G401.6 (cell line): ENCODE data around the gene PCDHB8.
A peak's percentile ranks its signal among the peaks of the same experiment; 100 is the strongest.
"Not testable (repeated sequence)": the region's sequence is repeated elsewhere in the genome, so short reads cannot be mapped to it uniquely, and the experiment has no call there.

Experiments used
- FAIRE-seq: peaks from 2 replicates; lab custom pipeline; 2012; peaks lifted over from hg19 to GRCh38; lab: Jason Lieb, UNC

PCDHB8 gene

DNA sequence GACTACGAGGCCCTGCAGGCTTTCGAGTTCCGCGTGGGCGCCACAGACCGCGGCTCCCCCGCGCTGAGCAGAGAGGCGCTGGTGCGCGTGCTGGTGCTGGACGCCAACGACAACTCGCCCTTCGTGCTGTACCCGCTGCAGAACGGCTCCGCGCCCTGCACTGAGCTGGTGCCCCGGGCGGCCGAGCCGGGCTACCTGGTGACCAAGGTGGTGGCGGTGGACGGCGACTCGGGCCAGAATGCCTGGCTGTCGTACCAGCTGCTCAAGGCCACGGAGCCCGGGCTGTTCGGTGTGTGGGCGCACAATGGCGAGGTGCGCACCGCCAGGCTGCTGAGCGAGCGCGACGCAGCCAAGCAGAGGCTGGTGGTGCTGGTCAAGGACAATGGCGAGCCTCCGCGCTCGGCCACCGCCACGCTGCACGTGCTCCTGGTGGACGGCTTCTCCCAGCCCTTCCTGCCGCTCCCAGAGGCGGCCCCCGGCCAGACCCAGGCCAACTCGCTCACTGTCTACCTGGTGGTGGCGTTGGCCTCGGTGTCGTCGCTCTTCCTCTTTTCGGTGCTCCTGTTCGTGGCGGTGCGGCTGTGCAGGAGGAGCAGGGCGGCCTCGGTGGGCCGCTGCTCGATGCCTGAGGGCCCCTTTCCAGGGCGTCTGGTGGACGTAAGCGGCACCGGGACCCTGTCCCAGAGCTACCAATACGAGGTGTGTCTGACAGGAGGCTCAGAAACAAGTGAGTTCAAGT lies 6.7 kb downstream of the PCDHB8 start:
- FAIRE-seq: not testable (repeated sequence)

DNA sequence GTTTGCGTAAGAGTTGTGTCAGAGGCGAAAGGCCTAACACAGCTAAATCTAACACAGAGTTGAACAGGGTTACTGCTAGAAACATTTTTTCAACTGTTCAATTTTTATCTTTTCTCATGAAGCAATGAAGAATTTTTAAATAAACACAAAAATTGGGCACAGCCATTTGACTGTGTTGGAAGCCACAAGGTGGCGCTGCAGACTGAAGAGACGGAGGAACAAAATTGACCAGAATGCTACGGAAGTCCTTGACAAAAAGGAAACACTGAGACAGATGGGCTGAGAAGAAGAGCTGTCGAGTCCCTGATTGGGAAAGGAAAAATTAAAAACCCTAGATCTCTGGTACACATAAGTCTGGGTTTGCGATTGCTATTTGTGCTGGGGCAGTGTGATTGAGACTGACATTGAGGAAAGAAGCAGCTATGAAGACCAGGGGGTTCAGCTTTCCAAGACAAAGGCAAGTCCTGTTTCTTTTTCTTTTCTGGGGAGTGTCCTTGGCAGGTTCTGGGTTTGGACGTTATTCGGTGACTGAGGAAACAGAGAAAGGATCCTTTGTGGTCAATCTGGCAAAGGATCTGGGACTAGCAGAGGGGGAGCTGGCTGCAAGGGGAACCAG lies 9.4 kb downstream of the PCDHB8 start, which contains the start of gene PCDHB9:
PCDHB9 (plus strand) TSS at position 265 of the 616 bp plus-strand sequence; CDS start at position 423, 158 bp downstream.
- peak; percentile 90 for FAIRE-seq

DNA sequence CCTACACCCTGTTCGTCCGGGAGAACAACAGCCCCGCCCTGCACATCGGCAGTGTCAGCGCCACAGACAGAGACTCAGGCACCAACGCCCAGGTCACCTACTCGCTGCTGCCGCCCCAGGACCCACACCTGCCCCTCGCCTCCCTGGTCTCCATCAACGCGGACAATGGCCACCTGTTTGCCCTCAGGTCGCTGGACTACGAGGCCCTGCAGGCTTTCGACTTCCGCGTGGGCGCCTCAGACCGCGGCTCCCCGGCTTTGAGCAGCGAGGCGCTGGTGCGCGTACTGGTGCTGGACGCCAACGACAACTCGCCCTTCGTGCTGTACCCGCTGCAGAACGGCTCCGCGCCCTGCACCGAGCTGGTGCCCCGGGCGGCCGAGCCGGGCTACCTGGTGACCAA lies 11.1 kb downstream of the PCDHB8 start:
- not testable (repeated sequence) for FAIRE-seq

DNA sequence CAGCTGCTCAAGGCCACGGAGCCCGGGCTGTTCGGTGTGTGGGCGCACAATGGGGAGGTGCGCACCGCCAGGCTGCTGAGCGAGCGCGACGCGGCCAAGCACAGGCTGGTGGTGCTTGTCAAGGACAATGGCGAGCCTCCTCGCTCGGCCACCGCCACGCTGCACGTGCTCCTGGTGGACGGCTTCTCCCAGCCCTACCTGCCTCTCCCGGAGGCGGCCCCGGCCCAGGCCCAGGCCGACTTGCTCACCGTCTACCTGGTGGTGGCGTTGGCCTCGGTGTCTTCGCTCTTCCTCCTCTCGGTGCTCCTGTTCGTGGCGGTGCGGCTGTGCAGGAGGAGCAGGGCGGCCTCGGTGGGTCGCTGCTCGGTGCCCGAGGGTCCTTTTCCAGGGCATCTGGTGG lies 11.5 kb downstream of the PCDHB8 start:
- not testable (repeated sequence) for FAIRE-seq

DNA sequence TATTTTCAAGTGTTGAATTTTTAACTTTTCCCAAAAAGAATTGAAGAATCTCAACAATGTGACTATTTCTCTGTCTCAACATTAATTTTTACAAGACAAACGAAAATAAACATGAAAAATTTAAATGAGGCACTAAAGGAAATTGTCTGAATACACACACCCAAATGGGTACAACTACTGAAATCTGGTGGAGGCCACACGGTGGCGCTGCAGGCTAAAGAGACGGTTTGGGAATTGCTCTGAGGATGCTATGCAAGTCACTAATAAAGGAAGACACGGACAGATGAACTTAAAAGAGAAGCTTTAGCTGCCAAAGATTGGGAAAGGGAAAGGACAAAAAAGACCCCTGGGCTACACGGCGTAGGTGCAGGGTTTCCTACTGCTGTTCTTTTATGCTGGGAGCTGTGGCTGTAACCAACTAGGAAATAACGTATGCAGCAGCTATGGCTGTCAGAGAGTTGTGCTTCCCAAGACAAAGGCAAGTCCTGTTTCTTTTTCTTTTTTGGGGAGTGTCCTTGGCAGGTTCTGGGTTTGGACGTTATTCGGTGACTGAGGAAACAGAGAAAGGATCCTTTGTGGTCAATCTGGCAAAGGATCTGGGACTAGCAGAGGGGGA lies 14.6 kb downstream of the PCDHB8 start, which contains the start of gene PCDHB10:
PCDHB10 (plus strand) TSS at position 244 of the 616 bp plus-strand sequence; CDS start at position 444, 200 bp downstream.
- FAIRE-seq: peak; percentile 61

DNA sequence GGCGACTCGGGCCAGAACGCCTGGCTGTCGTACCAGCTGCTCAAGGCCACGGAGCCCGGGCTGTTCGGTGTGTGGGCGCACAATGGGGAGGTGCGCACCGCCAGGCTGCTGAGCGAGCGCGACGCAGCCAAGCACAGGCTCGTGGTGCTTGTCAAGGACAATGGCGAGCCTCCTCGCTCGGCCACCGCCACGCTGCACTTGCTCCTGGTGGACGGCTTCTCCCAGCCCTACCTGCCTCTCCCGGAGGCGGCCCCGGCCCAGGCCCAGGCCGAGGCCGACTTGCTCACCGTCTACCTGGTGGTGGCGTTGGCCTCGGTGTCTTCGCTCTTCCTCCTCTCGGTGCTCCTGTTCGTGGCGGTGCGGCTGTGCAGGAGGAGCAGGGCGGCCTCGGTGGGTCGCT lies 16.7 kb downstream of the PCDHB8 start:
- not testable (repeated sequence) for FAIRE-seq

DNA sequence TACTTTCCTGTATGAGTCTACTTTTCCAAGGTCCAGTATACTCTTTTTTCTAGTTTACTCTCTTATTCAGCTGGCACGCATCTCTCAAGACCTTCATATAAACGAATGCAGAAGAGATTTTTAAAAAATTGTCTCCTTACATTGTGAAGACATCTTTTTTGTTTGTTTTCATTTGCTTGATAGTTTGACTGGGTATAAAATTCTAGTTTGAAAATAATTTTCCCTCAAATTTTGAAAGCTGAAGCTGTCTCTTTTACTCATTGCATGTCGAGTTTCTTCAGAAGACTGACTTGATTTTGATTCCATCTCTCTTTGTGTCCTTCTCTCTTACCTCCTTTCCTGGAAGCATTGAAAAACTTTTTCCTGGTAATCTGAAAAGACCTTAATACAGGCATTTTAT lies 18.8 kb downstream of the PCDHB8 start:
- no peak for FAIRE-seq

DNA sequence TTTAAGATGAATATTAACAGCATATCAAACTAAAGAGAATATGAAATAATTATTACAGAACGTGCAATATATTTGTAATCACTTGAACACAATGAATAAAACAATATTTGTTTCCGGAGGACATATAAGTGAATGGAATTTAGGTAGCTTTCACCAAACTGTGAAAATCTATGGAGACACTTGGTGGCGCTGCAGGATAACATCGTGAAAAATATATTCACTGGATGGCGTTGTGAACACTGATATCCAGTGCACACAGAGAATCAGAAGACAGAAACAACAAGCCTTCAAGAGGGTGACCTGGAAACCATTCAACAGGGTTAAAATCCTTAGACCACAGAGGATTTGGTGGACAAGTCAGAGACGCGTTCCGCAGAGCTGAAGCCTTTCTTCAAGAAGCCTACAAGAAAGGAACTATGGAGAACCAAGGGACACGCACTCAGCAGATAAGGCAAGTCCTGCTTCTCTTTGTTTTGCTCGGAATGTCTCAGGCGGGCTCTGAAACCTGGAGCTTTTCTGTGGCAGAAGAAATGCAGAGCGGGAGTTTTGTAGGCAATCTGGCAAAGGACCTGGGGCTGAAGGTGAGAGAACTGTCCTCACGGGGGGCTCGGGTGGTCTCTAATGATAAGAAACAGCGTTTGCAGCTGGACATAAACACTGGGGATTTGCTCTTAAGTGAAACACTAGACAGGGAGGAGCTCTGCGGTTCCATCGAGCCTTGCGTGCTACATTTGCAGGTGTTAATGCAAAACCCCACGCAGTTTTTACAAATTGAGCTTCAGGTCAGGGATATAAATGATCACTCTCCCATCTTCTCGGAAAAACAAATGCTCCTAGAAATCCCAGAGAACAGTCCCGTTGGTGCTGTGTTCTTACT lies 22.0 kb downstream of the PCDHB8 start, which contains the start of gene PCDHB11:
PCDHB11 (plus strand) TSS at position 269 of the 877 bp plus-strand sequence; CDS start at position 417, 148 bp downstream.
- FAIRE-seq: peak; percentile 63

DNA sequence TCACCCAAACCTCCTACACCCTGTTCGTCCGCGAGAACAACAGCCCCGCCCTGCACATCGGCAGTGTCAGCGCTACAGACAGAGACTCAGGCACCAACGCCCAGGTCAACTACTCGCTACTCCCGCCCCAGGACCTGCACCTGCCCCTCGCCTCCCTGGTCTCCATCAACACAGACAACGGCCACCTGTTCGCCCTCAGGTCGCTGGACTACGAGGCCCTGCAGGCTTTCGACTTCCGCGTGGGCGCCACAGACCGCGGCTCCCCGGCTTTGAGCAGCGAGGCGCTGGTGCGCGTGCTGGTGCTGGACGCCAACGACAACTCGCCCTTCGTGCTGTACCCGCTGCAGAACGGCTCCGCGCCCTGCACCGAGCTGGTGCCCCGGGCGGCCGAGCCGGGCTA lies 23.5 kb downstream of the PCDHB8 start:
- not testable (repeated sequence) for FAIRE-seq

DNA sequence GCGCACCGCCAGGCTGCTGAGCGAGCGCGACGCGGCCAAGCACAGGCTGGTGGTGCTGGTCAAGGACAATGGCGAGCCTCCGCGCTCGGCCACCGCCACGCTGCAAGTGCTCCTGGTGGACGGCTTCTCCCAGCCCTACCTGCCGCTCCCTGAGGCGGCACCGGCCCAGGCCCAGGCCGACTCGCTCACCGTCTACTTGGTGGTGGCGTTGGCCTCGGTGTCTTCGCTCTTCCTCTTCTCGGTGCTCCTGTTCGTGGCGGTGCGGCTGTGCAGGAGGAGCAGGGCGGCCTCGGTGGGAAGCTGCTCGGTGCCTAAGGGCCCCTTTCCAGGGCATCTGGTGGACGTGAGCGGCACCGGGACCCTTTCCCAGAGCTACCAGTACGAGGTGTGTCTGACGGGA lies 24.1 kb downstream of the PCDHB8 start:
- not testable (repeated sequence) for FAIRE-seq

DNA sequence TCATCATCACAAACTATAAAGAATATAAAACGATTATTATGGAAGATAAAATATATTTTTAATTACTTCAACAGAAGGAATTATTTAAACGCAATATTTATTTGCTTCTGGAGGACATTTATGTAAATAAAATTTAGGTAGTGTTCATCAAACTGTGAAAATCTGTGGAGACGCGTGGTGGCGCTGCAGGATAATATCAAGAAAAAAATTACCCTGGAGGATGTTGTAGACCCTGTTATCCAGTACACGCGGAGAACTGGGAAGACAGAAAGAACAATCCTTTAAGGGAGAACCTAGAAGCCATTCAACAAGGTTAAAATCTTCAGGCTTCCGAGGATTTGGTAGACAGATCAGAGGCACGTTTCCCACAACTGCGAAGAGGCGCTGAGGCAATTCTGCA lies 30.9 kb downstream of the PCDHB8 start, which contains the start of gene PCDHB12:
PCDHB12 (plus strand) TSS at position 242 of the 400 bp plus-strand sequence. CDS start 189 bp downstream, outside the sequence.
- FAIRE-seq: no peak

DNA sequence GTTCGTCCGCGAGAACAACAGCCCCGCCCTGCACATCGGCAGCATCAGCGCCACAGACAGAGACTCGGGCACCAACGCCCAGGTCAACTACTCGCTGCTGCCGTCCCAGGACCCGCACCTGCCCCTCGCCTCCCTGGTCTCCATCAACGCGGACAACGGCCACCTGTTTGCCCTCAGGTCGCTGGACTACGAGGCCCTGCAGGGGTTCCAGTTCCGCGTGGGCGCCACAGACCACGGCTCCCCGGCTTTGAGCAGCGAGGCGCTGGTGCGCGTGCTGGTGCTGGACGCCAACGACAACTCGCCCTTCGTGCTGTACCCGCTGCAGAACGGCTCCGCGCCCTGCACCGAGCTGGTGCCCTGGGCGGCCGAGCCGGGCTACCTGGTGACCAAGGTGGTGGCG lies 32.7 kb downstream of the PCDHB8 start:
- not testable (repeated sequence) for FAIRE-seq

DNA sequence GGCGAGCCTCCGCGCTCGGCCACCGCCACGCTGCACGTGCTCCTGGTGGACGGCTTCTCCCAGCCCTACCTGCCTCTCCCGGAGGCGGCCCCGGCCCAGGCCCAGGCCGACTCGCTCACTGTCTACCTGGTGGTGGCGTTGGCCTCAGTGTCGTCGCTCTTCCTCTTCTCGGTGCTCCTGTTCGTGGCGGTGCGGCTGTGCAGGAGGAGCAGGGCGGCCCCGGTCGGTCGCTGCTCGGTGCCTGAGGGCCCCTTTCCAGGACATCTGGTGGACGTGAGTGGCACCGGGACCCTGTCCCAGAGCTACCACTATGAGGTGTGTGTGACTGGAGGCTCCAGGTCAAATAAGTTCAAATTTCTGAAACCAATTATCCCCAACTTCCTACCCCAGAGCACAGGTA lies 33.3 kb downstream of the PCDHB8 start:
- not testable (repeated sequence) for FAIRE-seq

DNA sequence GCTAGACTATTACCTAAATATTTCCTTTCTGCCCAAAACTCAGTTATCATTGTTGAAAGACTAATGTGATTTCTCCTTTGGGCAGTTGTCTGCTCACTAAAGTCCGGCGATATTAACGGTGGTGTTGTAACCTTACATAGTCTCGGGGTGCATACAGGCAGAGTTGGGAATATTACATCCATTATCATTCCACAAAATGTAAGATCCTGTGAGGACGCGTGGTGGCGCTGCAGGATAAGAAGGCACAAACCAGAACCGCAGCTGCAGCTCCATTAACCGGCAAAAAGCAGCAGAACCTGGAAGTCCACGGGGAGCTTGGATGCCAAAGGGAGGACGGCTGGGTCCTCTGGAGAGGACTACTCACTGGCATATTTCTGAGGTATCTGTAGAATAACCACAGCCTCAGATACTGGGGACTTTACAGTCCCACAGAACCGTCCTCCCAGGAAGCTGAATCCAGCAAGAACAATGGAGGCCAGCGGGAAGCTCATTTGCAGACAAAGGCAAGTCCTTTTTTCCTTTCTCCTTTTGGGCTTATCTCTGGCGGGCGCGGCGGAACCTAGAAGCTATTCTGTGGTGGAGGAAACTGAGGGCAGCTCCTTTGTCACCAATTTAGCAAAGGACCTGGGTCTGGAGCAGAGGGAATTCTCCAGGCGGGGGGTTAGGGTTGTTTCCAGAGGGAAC lies 36.2 kb downstream of the PCDHB8 start, which contains the start of gene PCDHB13:
PCDHB13 (plus strand) TSS at position 264 of the 684 bp plus-strand sequence; CDS start at position 469, 205 bp downstream.
- not testable (repeated sequence) for FAIRE-seq

DNA sequence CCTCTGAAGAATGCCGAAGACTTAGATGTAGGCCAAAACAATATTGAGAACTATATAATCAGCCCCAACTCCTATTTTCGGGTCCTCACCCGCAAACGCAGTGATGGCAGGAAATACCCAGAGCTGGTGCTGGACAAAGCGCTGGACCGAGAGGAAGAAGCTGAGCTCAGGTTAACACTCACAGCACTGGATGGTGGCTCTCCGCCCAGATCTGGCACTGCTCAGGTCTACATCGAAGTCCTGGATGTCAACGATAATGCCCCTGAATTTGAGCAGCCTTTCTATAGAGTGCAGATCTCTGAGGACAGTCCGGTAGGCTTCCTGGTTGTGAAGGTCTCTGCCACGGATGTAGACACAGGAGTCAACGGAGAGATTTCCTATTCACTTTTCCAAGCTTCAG lies 37.0 kb downstream of the PCDHB8 start:
- FAIRE-seq: not testable (repeated sequence)

DNA sequence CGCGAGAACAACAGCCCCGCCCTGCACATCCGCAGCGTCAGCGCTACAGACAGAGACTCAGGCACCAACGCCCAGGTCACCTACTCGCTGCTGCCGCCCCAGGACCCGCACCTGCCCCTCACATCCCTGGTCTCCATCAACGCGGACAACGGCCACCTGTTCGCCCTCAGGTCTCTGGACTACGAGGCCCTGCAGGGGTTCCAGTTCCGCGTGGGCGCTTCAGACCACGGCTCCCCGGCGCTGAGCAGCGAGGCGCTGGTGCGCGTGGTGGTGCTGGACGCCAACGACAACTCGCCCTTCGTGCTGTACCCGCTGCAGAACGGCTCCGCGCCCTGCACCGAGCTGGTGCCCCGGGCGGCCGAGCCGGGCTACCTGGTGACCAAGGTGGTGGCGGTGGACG lies 37.9 kb downstream of the PCDHB8 start:
- not testable (repeated sequence) for FAIRE-seq

DNA sequence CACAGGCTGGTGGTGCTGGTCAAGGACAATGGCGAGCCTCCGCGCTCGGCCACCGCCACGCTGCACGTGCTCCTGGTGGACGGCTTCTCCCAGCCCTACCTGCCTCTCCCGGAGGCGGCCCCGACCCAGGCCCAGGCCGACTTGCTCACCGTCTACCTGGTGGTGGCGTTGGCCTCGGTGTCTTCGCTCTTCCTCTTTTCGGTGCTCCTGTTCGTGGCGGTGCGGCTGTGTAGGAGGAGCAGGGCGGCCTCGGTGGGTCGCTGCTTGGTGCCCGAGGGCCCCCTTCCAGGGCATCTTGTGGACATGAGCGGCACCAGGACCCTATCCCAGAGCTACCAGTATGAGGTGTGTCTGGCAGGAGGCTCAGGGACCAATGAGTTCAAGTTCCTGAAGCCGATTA lies 38.4 kb downstream of the PCDHB8 start:
- not testable (repeated sequence) for FAIRE-seq

DNA sequence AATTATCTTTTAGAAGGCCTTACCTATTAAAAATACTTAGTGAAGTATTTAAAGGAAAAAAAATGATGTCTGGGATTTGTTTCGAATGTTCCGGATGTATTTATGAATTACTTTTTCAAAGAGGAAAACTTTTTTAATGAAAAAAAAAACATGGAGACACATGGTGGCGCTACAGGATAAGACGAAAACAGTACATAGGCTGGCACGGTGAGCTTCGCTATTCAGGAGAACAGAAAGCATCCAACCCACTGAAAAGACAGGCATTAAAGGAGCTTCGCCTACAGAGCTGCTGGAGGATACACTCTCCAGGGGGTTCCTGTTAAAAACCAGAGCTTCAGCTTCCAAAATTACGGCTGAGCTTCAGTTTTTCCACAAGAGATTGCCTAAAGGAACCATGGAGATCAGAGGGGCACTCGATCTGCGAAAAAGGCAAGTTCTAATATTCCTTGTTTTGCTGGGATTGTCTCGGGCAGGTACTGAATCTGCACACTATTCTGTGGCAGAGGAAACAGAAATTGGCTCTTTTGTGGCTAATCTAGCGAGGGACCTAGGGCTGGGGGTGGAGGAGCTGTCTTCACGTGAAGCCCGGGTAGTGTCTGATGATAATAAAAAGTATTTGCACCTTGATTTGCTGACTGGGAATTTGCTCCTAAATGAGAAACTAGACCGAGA lies 45.7 kb downstream of the PCDHB8 start, which contains the start of gene PCDHB14:
PCDHB14 (plus strand) TSS at position 232 of the 672 bp plus-strand sequence; CDS start at position 395, 163 bp downstream.
- FAIRE-seq: peak; percentile 94

DNA sequence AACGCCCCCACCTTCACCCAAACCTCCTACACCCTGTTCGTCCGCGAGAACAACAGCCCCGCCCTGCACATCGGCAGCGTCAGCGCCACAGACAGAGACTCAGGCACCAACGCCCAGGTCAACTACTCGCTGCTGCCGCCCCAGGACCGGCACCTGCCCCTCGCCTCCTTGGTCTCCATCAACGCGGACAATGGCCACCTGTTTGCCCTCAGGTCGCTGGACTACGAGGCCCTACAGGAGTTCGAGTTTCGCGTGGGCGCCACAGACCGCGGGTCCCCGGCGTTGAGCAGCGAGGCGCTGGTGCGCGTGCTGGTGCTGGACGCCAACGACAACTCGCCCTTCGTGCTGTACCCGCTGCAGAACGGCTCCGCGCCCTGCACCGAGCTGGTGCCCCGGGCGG lies 47.3 kb downstream of the PCDHB8 start:
- not testable (repeated sequence) for FAIRE-seq

DNA sequence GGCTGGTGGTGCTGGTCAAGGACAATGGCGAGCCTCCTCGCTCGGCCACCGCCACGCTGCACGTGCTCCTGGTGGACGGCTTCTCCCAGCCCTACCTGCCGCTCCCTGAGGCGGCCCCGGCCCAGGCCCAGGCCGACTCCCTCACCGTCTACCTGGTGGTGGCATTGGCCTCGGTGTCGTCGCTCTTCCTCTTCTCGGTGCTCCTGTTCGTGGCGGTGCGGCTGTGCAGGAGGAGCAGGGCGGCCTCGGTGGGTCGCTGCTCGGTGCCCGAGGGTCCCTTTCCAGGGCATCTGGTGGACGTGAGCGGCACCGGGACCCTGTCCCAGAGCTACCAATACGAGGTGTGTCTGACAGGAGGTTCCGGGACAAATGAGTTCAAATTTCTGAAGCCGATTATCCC lies 47.8 kb downstream of the PCDHB8 start:
- not testable (repeated sequence) for FAIRE-seq
